Measurements from ENCODE around the gene GALNT10.
"Not testable (repeated sequence)": the region's sequence is repeated elsewhere in the genome, so short reads cannot be mapped to it uniquely, and the experiment has no call there.

Gene GALNT10

GRCh38 chr5:154360241-154360640 is 169.7 kb downstream of the GALNT10 start:
- H3K36me3 Mint-ChIP-seq = peaks cover 4 to 15% of the 10 kb centered on the region in 2 donors
- H3K4me1 Mint-ChIP-seq = peaks cover 11 to 13% of the 10 kb centered on the region in 2 donors
- DNase-seq; H3K9me3 Mint-ChIP-seq; H3K27me3 Mint-ChIP-seq; H3K4me3 Mint-ChIP-seq; ATAC-seq (replicated peaks); H3K27ac Mint-ChIP-seq: not testable (repeated sequence)

DNA sequence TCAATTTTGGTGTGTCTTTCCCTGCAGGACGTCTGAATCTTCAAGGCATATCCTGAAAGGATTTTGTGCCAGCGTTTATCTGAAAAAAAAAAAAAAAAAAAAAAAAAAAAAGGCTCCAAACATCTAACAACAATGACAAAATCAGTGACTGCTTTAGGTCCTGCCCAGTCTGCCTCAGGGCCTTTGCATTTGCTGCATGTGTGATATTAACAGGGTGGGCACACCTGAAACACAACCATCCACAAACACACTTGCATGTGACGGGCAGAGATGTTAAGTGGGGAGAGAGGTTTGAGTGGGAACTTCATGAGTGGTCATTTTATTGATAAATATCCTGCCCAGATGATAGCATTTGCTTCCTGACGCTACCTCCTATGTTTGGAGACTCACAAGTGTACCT is 172.9 kb downstream of the GALNT10 start:
- no peaks in the 10 kb centered on the region for H3K27me3 Mint-ChIP-seq
- ATAC-seq (replicated peaks) (no peak), DNase-seq (no peak)
- no peaks in the 10 kb centered on the region for H3K9me3 Mint-ChIP-seq
- peaks cover 4 to 6% of the 10 kb centered on the region in 2 donors for H3K36me3 Mint-ChIP-seq
- H3K27ac Mint-ChIP-seq = no peak overlapping the region
- peaks cover 11 to 13% of the 10 kb centered on the region in 2 donors for H3K4me1 Mint-ChIP-seq
- no peak overlapping the region for H3K4me3 Mint-ChIP-seq

DNA sequence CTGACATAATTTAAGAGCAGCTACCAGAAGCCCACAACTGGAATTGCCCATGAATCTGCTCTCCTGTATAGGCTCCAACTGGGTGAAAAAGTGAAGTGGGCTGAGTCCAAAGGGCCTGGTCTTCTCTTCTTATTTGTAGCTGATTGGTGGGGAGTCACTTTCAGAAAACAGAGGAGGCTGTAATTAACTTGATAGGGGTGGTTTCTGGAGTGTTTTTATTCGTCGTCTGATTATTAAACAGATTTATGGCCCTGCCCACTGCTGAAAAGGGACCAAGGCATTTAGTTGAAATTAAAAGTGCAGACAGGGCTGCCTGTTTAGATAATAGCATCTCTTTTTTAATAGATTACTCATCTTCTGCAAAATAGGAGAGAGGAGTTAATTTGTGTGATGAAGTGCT is 174.2 kb downstream of the GALNT10 start:
- Mint-ChIP-seq H3K27me3 (no peaks in the 10 kb centered on the region), H3K4me1 (peaks cover 8 to 13% of the 10 kb centered on the region in 2 donors), H3K9me3 (no peaks in the 10 kb centered on the region), H3K36me3 (peaks cover 11 to 13% of the 10 kb centered on the region in 2 donors), H3K27ac (no peak overlapping the region), H3K4me3 (no peak overlapping the region)
- no peak for ATAC-seq (replicated peaks)
- DNase-seq = no peak

- DNase-seq (no peak), ATAC-seq (replicated peaks) (no peak)
- Mint-ChIP-seq H3K36me3 (peaks cover 12 to 19% of the 10 kb centered on the region in 2 donors), H3K27me3 (no peaks in the 10 kb centered on the region), H3K4me1 (peaks cover 8 to 13% of the 10 kb centered on the region in 2 donors), H3K27ac (peak overlapping the region; percentile 22), H3K4me3 (no peak overlapping the region), H3K9me3 (no peaks in the 10 kb centered on the region)
Observed at GRCh38 chr5:154365823-154366222, 175.3 kb downstream of the GALNT10 start.

DNA sequence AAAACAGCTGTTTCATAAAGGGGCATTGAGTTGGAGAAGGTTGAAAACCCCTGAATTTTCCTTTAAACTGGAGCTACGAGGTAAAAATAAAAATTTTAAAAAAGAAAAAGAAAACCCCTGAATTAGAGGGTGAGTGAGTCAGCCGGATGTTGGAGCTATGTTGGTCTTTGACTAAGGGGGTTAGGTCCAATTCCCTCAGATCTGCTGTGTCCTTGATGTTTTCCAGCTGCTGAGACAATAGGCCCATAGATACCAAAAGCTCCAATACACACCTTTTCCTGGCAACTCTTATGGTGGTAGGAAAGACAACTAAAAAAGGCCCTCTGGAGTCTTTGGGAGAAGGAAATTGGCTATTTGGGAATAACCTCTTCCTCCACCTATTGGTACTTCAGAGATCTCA is 175.8 kb downstream of the GALNT10 start:
- peaks cover 8 to 13% of the 10 kb centered on the region in 2 donors for H3K4me1 Mint-ChIP-seq
- H3K27me3 Mint-ChIP-seq = no peaks in the 10 kb centered on the region
- no peak for ATAC-seq (replicated peaks)

GRCh38 chr5:154367101-154367500 is 176.6 kb downstream of the GALNT10 start:
- Mint-ChIP-seq H3K27ac (no peak overlapping the region), H3K27me3 (no peaks in the 10 kb centered on the region), H3K9me3 (no peaks in the 10 kb centered on the region), H3K4me1 (peaks cover 8 to 13% of the 10 kb centered on the region in 2 donors), H3K36me3 (peaks cover 20 to 24% of the 10 kb centered on the region in 2 donors), H3K4me3 (no peak overlapping the region)
- DNase-seq (no peak), ATAC-seq (replicated peaks) (no peak)

More for the DNA sequence above, 175.8 kb downstream of the GALNT10 start:
- Mint-ChIP-seq H3K4me3 (no peak overlapping the region), H3K9me3 (no peaks in the 10 kb centered on the region), H3K36me3 (peaks cover 16 to 23% of the 10 kb centered on the region in 2 donors), H3K27ac (no peak overlapping the region)
- no peak for DNase-seq

DNA sequence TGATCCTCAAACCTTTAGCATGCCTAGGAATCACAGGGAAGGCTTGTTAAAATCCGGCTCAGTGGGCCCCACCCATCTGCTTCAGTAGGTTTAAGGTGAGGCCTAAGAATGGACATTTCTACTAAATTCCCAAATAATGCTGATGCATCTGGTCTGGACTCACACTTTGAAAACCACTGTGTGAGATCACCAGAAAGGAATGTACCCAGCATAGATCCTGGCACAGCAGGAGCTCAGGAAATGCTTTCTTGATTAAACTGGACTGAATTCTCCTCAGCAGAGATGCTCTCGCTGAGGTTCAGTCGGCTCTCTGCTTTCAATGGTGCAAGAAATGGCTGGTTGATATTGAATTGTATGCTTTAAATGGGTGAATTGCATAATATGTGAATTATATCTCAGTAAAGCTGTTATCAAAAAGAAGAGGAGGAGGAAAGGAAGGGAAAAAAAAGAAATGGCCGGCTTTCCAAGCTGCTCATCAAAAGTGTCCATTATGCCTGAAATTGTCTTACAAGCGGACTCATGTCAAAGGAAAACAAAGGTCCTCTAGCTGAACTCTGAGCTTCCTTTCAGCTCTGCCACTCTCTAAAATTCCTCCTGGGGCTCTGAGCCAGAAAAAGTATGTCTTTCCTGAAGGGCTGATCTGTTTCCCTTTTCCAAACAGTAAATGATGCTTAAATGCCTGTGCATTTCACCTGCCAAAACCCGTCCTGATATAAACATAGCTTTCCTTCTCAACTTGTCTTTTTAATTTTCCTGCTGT is 177.7 kb downstream of the GALNT10 start:
- DNase-seq (no peak), ATAC-seq (replicated peaks) (no peak)
- Mint-ChIP-seq H3K4me3 (no peak overlapping the region), H3K27me3 (no peaks in the 10 kb centered on the region), H3K36me3 (peaks cover 20 to 24% of the 10 kb centered on the region in 2 donors), H3K9me3 (no peaks in the 10 kb centered on the region), H3K4me1 (peaks cover 8 to 13% of the 10 kb centered on the region in 2 donors), H3K27ac (no peak overlapping the region)

GRCh38 chr5:154369682-154370081 is 179.1 kb downstream of the GALNT10 start:
- Mint-ChIP-seq H3K27me3 (no peaks in the 10 kb centered on the region), H3K4me3 (no peak overlapping the region), H3K27ac (no peak overlapping the region), H3K36me3 (peaks cover 16 to 25% of the 10 kb centered on the region in 2 donors), H3K9me3 (no peaks in the 10 kb centered on the region), H3K4me1 (peaks cover 0 to under 1% of the 10 kb centered on the region in 2 donors)
- no peak for DNase-seq
- ATAC-seq (replicated peaks) = no peak

- H3K27ac Mint-ChIP-seq = no peak overlapping the region
Observed at GRCh38 chr5:154370119-154370518, 179.6 kb downstream of the GALNT10 start.

DNA sequence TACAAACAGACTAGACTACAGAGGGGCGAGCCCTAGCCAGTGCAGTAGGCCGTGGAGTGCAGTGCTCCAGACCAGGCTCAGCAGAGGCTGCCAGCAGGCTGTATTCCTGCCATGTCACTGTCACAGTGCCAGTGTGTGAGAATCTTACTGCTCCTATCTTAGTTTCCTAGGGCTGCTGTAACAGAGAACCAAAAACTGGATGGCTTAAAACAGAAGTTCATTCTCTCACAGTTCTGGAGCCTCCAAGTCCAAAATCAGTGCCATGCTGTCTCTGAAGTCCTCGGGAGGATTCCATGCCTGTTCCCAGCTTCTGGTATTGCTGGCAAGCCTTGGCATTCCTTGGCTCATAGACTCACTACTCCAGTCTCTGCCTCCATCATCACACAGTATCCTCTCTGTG is 180.3 kb downstream of the GALNT10 start:
- Mint-ChIP-seq H3K36me3 (peaks cover 16 to 25% of the 10 kb centered on the region in 2 donors), H3K27me3 (no peaks in the 10 kb centered on the region), H3K4me1 (no peaks in the 10 kb centered on the region), H3K4me3 (no peak overlapping the region), H3K27ac (no peak overlapping the region), H3K9me3 (no peaks in the 10 kb centered on the region)
- DNase-seq (no peak), ATAC-seq (replicated peaks) (no peak)

More at GRCh38 chr5:154370119-154370518, 179.6 kb downstream of the GALNT10 start:
- Mint-ChIP-seq H3K4me3 (no peak overlapping the region), H3K27me3 (no peaks in the 10 kb centered on the region), H3K4me1 (no peaks in the 10 kb centered on the region), H3K9me3 (no peaks in the 10 kb centered on the region), H3K36me3 (peaks cover 16 to 25% of the 10 kb centered on the region in 2 donors)
- ATAC-seq (replicated peaks) = no peak
- no peak for DNase-seq

GRCh38 chr5:154371687-154372086 is 181.2 kb downstream of the GALNT10 start:
- Mint-ChIP-seq H3K27me3 (no peaks in the 10 kb centered on the region), H3K9me3 (no peaks in the 10 kb centered on the region), H3K4me3 (no peak overlapping the region), H3K36me3 (peaks cover 16 to 28% of the 10 kb centered on the region in 2 donors), H3K27ac (no peak overlapping the region), H3K4me1 (no peaks in the 10 kb centered on the region)
- DNase-seq = no peak
- no peak for ATAC-seq (replicated peaks)

GRCh38 chr5:154372661-154373060 is 182.1 kb downstream of the GALNT10 start:
- Mint-ChIP-seq H3K27me3 (no peaks in the 10 kb centered on the region), H3K9me3 (no peaks in the 10 kb centered on the region), H3K27ac (no peak overlapping the region), H3K4me3 (no peak overlapping the region), H3K36me3 (peaks cover 21 to 33% of the 10 kb centered on the region in 2 donors), H3K4me1 (peaks cover 0 to 2% of the 10 kb centered on the region in 2 donors)
- no peak for ATAC-seq (replicated peaks)
- DNase-seq = no peak

GRCh38 chr5:154373326-154373725 is 182.8 kb downstream of the GALNT10 start:
- H3K4me1 Mint-ChIP-seq = peaks cover 0 to 2% of the 10 kb centered on the region in 2 donors
- no peak overlapping the region for H3K27ac Mint-ChIP-seq
- peaks cover 21 to 39% of the 10 kb centered on the region in 2 donors for H3K36me3 Mint-ChIP-seq
- no peak overlapping the region for H3K4me3 Mint-ChIP-seq
- no peaks in the 10 kb centered on the region for H3K27me3 Mint-ChIP-seq
- ATAC-seq (replicated peaks) (no peak), DNase-seq (no peak)
- H3K9me3 Mint-ChIP-seq = no peaks in the 10 kb centered on the region

GRCh38 chr5:154373729-154374179 is 183.2 kb downstream of the GALNT10 start:
- Mint-ChIP-seq H3K4me1 (peaks cover 0 to 2% of the 10 kb centered on the region in 2 donors), H3K4me3 (no peak overlapping the region), H3K27ac (no peak overlapping the region), H3K27me3 (no peaks in the 10 kb centered on the region), H3K36me3 (peaks cover 20 to 40% of the 10 kb centered on the region in 2 donors), H3K9me3 (no peaks in the 10 kb centered on the region)
- ATAC-seq (replicated peaks) = no peak
- DNase-seq = no peak

DNA sequence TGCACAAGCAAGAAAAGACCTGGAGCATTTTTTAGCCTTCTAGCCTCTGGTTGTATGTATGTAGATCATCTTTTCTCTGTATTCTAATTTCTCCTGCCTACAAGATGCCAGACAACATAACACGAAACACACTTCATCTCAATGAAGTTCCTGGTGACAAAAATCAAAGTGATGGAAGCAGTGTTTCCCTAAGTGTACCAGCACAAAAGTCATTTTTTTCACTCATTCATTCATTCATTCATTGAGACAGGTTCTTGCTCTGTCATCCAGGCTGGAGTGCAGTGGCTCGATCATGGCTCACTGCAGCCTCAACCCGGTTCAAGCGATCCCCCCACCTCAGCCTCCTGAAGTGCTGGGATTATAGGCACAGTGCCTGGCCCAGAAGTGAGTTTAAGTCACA is 183.7 kb downstream of the GALNT10 start:
- Mint-ChIP-seq H3K4me3 (no peak overlapping the region), H3K27ac (no peak overlapping the region), H3K4me1 (peaks cover 0 to 2% of the 10 kb centered on the region in 2 donors), H3K36me3 (peaks cover 14 to 37% of the 10 kb centered on the region in 2 donors), H3K27me3 (no peaks in the 10 kb centered on the region), H3K9me3 (no peaks in the 10 kb centered on the region)
- DNase-seq (no peak), ATAC-seq (replicated peaks) (no peak)

Data from stimulated activated naive B cell treated with anti-CD40 and anti-IgM and Interleukin-4, amounts not matched to agents 10 μg/mL and 1 μg/mL and 100 μg/mL, for 72 hours (primary cell).